Endodermal cell (in vitro differentiated cells): Measurements from ENCODE around the gene FBXO22. TPM values are rescaled to one million over a fixed set of nuclear protein-coding genes. Genes with fewer than 3 reads are reported as not detected.
"Not testable (repeated sequence)": the region's sequence is repeated elsewhere in the genome, so short reads cannot be mapped to it uniquely, and the experiment has no call there.

ENCODE experiments used
- DNase-seq: peaks from one replicate; pipeline ENCODE4 v3.0.0-alpha.2; 2017
- H3K27ac ChIP-seq: 2 replicates; pipeline ENCODE4 v1.5.1; 2013; ENCODE audit warnings: mild to moderate bottlenecking, low read depth, low read length, moderate library complexity
- H3K27me3 ChIP-seq: 2 replicates; pipeline ENCODE4 v1.6.1; 2013; ENCODE audit warnings: mild to moderate bottlenecking, low read length, moderate library complexity; ENCODE audit not compliant: insufficient read depth, control insufficient read depth, poor library complexity, severe bottlenecking
- H3K36me3 ChIP-seq: 2 replicates; pipeline ENCODE4 v1.7.0; 2013; ENCODE audit warnings: mild to moderate bottlenecking, low read length, moderate library complexity; ENCODE audit not compliant: control insufficient read depth, insufficient read depth
- H3K4me1 ChIP-seq: one replicate; pipeline ENCODE4 v1.7.0; 2013; ENCODE audit warnings: low read length; ENCODE audit not compliant: control insufficient read depth, insufficient read depth
- H3K4me3 ChIP-seq: 2 replicates; pipeline ENCODE4 v1.5.1; 2013; ENCODE audit warnings: mild to moderate bottlenecking, low read length, moderate library complexity
- H3K9ac ChIP-seq: 2 replicates; pipeline ENCODE4 v1.6.1; 2013; ENCODE audit warnings: mild to moderate bottlenecking, low read length, moderate library complexity; ENCODE audit not compliant: poor library complexity, severe bottlenecking; ENCODE audit errors: extremely low read depth
- H3K9me3 ChIP-seq: 2 replicates; pipeline ENCODE4 v1.6.1; 2013; ENCODE audit warnings: mild to moderate bottlenecking, low read length, moderate library complexity; ENCODE audit not compliant: control insufficient read depth
- H3K27ac Mint-ChIP-seq: 2 replicates; pipeline ENCODE4 v1.8.0; 2020; ENCODE audit warnings: mixed read lengths
- H3K27me3 Mint-ChIP-seq: 2 replicates; pipeline ENCODE4 v1.8.0; 2021; ENCODE audit warnings: mild to moderate bottlenecking, mixed read lengths; ENCODE audit not compliant: insufficient read depth
- H3K36me3 Mint-ChIP-seq: 2 replicates; pipeline ENCODE4 v1.8.0; 2020; ENCODE audit warnings: low read depth, mixed read lengths
- H3K4me1 Mint-ChIP-seq: 2 replicates; pipeline ENCODE4 v1.8.0; 2020; ENCODE audit warnings: mixed read lengths
- H3K4me3 Mint-ChIP-seq: 2 replicates; pipeline ENCODE4 v1.8.0; 2020; ENCODE audit warnings: mild to moderate bottlenecking, moderate library complexity, mixed read lengths
- H3K9me3 Mint-ChIP-seq: 2 replicates; pipeline ENCODE4 v1.8.0; 2020; ENCODE audit warnings: mild to moderate bottlenecking, mixed read lengths
- WGBS, 2 experiments: methylation state at CpG; one replicate each; pipeline versions ENCODE4 v1.1.5 to v1.1.7; 2013; ENCODE audit warnings: missing lambda C conversion rate in 2 of 2, mixed read lengths in 1 of 2; ENCODE audit not compliant: insufficient coverage in 1 of 2, insufficient read length in 1 of 2; 5-methylcytosine and 5-hydroxymethylcytosine counted together
- total RNA-seq, 2 donors: library from RNA; stranded (reverse); fragmentation: NEBNext Ultra II Directional in 1 of 2; extraction: Animal tissue kit (Norgen Biotek cat#: 25700) in 1 of 2; gene quantifications; 2 replicates in 1 of 2; 3 replicates in 1 of 2; pipeline ENCODE4 v1.2.1, GENCODE V29; 2021
- TF ChIP-seq, protein P1 (sequence below): fragments of 200-600 bp; sonication (generic); conservative IDR thresholded peaks from 2 replicates; pipeline ENCODE4 v1.5.0; 2021; ENCODE audit warnings: antibody characterized with exemption, mild to moderate bottlenecking

Gene FBXO22
- total RNA-seq, 2 donors from 2014 or later = 47.6 to 48.1 TPM

DNA sequence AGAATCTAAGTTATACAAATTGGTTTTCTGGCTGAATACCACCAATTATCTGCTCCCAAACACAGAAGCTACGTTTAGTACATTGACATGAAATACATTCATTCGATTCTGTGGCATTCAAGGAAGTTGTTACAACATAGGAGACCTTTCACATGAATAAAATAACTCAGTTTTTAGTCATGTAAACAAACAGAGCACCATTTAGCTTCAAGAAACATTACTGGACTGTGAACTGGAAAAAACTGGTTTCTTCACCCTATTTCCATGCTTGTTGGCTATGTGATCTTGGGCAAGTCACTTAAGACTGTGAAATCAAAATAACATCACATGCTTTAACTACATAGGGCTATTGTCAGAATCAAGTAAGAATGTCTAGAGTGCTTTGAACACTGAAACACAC lies 62.4 kb downstream of the FBXO22 start:
- Mint-ChIP-seq H3K36me3 (no peaks in the 10 kb centered on the region), H3K4me3 (no peak overlapping the region), H3K27ac (no peak overlapping the region), H3K4me1 (peaks cover 9% of the 10 kb centered on the region), H3K9me3 (peaks cover 7% of the 10 kb centered on the region), H3K27me3 (no peaks in the 10 kb centered on the region)
- Histone ChIP-seq H3K4me3 (no peak overlapping the region), H3K36me3 (no peaks in the 10 kb centered on the region), H3K27me3 (no peaks in the 10 kb centered on the region), H3K9ac (no peak overlapping the region), H3K27ac (no peak overlapping the region), H3K9me3 (peaks cover 9% of the 10 kb centered on the region), H3K4me1 (peaks cover 4% of the 10 kb centered on the region)
- DNase-seq = no peak
- TF ChIP-seq, protein P1, sequence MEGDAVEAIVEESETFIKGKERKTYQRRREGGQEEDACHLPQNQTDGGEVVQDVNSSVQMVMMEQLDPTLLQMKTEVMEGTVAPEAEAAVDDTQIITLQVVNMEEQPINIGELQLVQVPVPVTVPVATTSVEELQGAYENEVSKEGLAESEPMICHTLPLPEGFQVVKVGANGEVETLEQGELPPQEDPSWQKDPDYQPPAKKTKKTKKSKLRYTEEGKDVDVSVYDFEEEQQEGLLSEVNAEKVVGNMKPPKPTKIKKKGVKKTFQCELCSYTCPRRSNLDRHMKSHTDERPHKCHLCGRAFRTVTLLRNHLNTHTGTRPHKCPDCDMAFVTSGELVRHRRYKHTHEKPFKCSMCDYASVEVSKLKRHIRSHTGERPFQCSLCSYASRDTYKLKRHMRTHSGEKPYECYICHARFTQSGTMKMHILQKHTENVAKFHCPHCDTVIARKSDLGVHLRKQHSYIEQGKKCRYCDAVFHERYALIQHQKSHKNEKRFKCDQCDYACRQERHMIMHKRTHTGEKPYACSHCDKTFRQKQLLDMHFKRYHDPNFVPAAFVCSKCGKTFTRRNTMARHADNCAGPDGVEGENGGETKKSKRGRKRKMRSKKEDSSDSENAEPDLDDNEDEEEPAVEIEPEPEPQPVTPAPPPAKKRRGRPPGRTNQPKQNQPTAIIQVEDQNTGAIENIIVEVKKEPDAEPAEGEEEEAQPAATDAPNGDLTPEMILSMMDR = no peak
- WGBS, 2 experiments = 90 to 92% methylated on average over 2 of the region's 2 CpGs

DNA sequence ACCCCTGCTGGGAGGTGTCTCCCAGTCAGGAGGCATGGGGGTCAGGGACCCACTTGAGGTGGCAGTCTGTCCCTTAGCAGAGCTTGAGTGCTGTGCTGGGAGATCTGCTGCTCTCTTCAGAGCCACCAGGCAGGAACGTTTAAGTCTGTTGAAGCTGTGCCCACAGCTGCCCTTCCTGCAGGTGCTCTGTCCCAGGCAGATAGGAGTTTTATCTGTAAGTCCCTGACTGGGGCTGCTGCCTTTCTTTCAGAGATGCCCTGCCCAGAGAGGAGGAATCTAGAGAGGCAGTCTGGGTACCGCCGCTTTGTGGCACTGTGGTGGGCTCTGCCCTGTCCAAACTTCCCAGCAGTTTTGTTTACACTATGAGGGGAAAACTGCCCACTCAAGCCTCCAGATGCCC lies 73.1 kb downstream of the FBXO22 start:
- H3K27ac Mint-ChIP-seq, H3K36me3 ChIP-seq, H3K9ac ChIP-seq, H3K27ac ChIP-seq, H3K4me1 ChIP-seq, H3K9me3 ChIP-seq, H3K27me3 Mint-ChIP-seq, H3K36me3 Mint-ChIP-seq, H3K4me3 ChIP-seq, H3K27me3 ChIP-seq, H3K4me3 Mint-ChIP-seq, H3K4me1 Mint-ChIP-seq, DNase-seq: not testable (repeated sequence)
- H3K9me3 Mint-ChIP-seq = peaks cover 35% of the 10 kb centered on the region
- 85 to 86% methylated on average over 1 to 3 of the region's 3 CpGs for WGBS, 2 experiments

DNA sequence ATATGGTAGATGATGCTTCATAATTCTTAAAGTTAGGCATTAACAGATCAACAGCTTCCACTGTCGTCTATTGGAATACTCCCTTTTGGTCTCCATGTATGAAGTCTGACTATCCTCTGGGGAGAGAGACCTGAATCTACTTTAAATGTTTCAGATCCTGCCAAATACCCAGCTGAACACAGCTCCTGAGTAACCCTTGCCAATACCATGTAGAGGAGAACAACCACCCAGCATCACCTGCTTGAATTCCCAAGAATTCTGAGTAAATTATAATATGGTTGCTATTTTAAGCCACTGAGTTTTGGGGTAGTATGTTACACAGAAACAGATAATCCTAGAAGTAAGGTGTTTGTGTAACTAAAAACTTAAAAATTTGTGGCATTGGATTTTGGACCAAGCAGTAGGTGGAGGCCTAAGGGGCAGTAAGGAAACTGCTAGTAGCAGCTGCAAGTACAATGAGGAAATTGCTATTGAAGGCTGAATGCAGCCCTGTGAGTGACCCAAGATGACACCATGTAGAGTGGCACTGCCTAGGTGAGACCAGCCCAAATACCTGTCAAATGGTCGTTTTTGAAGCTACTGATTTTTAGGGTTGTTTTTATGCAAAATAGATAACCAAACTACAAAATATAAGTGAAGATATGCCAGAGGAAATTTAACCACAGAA lies 77.6 kb downstream of the FBXO22 start:
- H3K4me1 Mint-ChIP-seq = peaks cover 10% of the 10 kb centered on the region
- DNase-seq = no peak
- Histone ChIP-seq H3K27me3 (no peaks in the 10 kb centered on the region), H3K36me3 (no peaks in the 10 kb centered on the region), H3K4me1 (no peaks in the 10 kb centered on the region), H3K9ac (no peak overlapping the region), H3K27ac (no peak overlapping the region), H3K4me3 (no peak overlapping the region), H3K9me3 (no peaks in the 10 kb centered on the region)
- H3K4me3 Mint-ChIP-seq = no peak overlapping the region
- H3K36me3 Mint-ChIP-seq = no peaks in the 10 kb centered on the region
- peaks cover 9% of the 10 kb centered on the region for H3K9me3 Mint-ChIP-seq
- WGBS, 2 experiments = 93 to 100% methylated on average over 1 to 2 of the region's 2 CpGs
- H3K27ac Mint-ChIP-seq = no peak overlapping the region
- no peaks in the 10 kb centered on the region for H3K27me3 Mint-ChIP-seq
- TF ChIP-seq, protein P1 = no peak

DNA sequence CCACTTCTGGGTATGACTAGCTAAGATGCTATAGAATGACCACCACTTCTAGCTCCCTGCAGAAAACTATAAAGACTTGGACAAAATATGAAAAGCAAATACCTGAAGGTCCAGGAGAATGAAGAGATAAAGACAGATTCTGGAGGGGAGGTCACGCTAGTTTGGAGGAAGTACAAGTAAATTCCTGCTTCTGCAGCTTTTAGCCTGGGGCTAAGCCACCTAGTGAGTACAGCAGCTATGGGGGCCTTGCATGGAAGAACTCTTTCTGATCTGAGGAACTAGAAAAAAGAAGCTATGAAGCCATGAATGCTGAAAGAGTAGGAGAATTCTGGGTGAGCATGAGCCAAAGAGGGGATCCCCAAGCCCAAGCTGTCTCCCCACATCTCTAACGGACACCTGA lies 78.8 kb downstream of the FBXO22 start:
- no peaks in the 10 kb centered on the region for H3K4me1 ChIP-seq
- H3K4me3 ChIP-seq = no peak overlapping the region
- no peaks in the 10 kb centered on the region for H3K27me3 ChIP-seq
- Mint-ChIP-seq H3K27me3 (no peaks in the 10 kb centered on the region), H3K36me3 (no peaks in the 10 kb centered on the region), H3K4me3 (no peak overlapping the region), H3K4me1 (peaks cover 16% of the 10 kb centered on the region), H3K9me3 (peaks cover 5% of the 10 kb centered on the region), H3K27ac (no peak overlapping the region)
- DNase-seq = no peak
- no peak overlapping the region for H3K27ac ChIP-seq
- no peaks in the 10 kb centered on the region for H3K9me3 ChIP-seq
- H3K9ac ChIP-seq = no peak overlapping the region
- WGBS, 2 experiments = 83 to 100% methylated on average over 1 to 2 of the region's 2 CpGs
- TF ChIP-seq, protein P1 = no peak
- no peaks in the 10 kb centered on the region for H3K36me3 ChIP-seq

DNA sequence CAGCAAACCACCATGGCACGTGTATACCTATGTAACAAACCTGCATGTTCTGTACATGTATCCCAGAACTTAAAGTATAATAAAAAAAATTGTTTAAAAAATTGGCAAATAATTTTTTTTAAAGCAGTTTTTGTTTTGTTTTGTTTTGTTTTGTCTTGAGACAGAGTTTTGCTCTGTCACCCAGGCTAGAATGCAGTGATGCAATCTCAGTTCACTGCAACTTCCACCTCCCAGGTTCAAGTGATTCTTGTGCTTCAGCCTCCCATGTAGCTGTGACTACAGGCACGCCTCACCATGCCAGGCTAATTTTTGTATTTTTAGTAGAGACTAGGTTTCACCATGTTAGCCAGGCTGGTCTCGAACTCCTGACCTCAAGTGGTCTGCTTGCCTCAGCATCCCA lies 81.0 kb downstream of the FBXO22 start:
- not testable (repeated sequence) for H3K9me3 Mint-ChIP-seq, H3K27me3 Mint-ChIP-seq, H3K36me3 Mint-ChIP-seq, H3K4me3 Mint-ChIP-seq, H3K9me3 ChIP-seq, H3K36me3 ChIP-seq, H3K9ac ChIP-seq, H3K4me3 ChIP-seq, H3K27me3 ChIP-seq, H3K4me1 ChIP-seq, H3K27ac Mint-ChIP-seq, DNase-seq, H3K27ac ChIP-seq
- peaks cover 17% of the 10 kb centered on the region for H3K4me1 Mint-ChIP-seq
- WGBS, 2 experiments = 67 to 93% methylated on average over 2 of the region's 3 CpGs
